Keratinocyte (primary cell): ENCODE results near the gene DTL. TPM values are rescaled to one million over a fixed set of nuclear protein-coding genes. Genes with fewer than 3 reads are reported as not detected.

Experiments
- DNase-seq: peaks from one replicate; pipeline ENCODE4 v3.0.0-alpha.2; 2011; ENCODE audit warnings: low read depth, missing footprints, low spot score
- FAIRE-seq: peaks from 2 replicates; lab custom pipeline; 2011; peaks lifted over from hg19 to GRCh38; lab: Jason Lieb, UNC
- H2AFZ ChIP-seq: 2 replicates; pipeline ENCODE4 v1.6.0; 2012; ENCODE audit warnings: low read length, control low read depth, inconsistent platforms; ENCODE audit not compliant: control insufficient read depth
- H3K27ac ChIP-seq: 2 replicates; pipeline ENCODE4 v1.5.1; 2011; ENCODE audit warnings: low read length; ENCODE audit not compliant: control insufficient read depth, insufficient read depth
- H3K27me3 ChIP-seq: 3 replicates; pipeline ENCODE4 v1.6.0; 2011; ENCODE audit warnings: low read length; ENCODE audit not compliant: control insufficient read depth, insufficient read depth; ENCODE audit errors: extremely low read depth
- H3K36me3 ChIP-seq, 2 experiments: 2 replicates in 1 of 2; 3 replicates in 1 of 2; pipeline ENCODE4 v1.5.1; 2011; ENCODE audit warnings: low read length in 2 of 2, mild to moderate bottlenecking in 1 of 2; ENCODE audit not compliant: control insufficient read depth in 2 of 2, insufficient read depth in 2 of 2; ENCODE audit errors: extremely low read depth in 1 of 2
- H3K4me1 ChIP-seq: 3 replicates; pipeline ENCODE4 v1.5.1; 2011; ENCODE audit warnings: low read length; ENCODE audit not compliant: control insufficient read depth, insufficient read depth; ENCODE audit errors: extremely low read depth
- H3K4me2 ChIP-seq: 3 replicates; pipeline ENCODE4 v1.6.0; 2011; ENCODE audit warnings: low read depth, low read length; ENCODE audit not compliant: control insufficient read depth, insufficient read depth; ENCODE audit errors: extremely low read depth
- H3K4me3 ChIP-seq, 3 experiments: fragments of 200-600 bp in 1 of 3; sonication (generic) in 1 of 3; 2 replicates in 2 of 3; 3 replicates in 1 of 3; pipeline ENCODE4 v1.5.1; 2011 to 2016; ENCODE audit warnings: low read length in 3 of 3, mild to moderate bottlenecking in 3 of 3, control low read depth in 2 of 3, inconsistent platforms in 1 of 3, low read depth in 1 of 3, mixed read lengths in 1 of 3, mixed run types in 1 of 3, moderate library complexity in 1 of 3; ENCODE audit not compliant: control insufficient read depth in 2 of 3, insufficient read depth in 2 of 3; ENCODE audit errors: extremely low read depth in 1 of 3
- H3K79me2 ChIP-seq: 2 replicates; pipeline ENCODE4 v1.6.0; 2012; ENCODE audit warnings: low read length; ENCODE audit not compliant: control insufficient read depth, insufficient read depth
- H3K9ac ChIP-seq: 3 replicates; pipeline ENCODE4 v1.6.0; 2011; ENCODE audit warnings: low read length; ENCODE audit not compliant: control insufficient read depth, insufficient read depth; ENCODE audit errors: extremely low read depth
- H3K9me1 ChIP-seq: 3 replicates; pipeline ENCODE4 v1.6.0; 2011; ENCODE audit warnings: low read length; ENCODE audit not compliant: control insufficient read depth, insufficient read depth; ENCODE audit errors: extremely low read depth
- H3K9me3 ChIP-seq: 2 replicates; pipeline ENCODE4 v1.5.1; 2012; ENCODE audit warnings: low read depth, low read length; ENCODE audit not compliant: control insufficient read depth
- H4K20me1 ChIP-seq: 3 replicates; pipeline ENCODE4 v1.6.0; 2011; ENCODE audit warnings: low read length; ENCODE audit not compliant: control insufficient read depth, insufficient read depth; ENCODE audit errors: extremely low read depth
- CTCF ChIP-seq, 3 experiments: IDR thresholded peaks in 1 of 3; conservative IDR thresholded peaks in 1 of 3; optimal IDR thresholded peaks in 1 of 3; 2 replicates in 2 of 3; 3 replicates in 1 of 3; pipeline versions ENCODE3 to v1.5.1; 2011; ENCODE audit warnings: low read length in 3 of 3, mild to moderate bottlenecking in 3 of 3, moderate library complexity in 2 of 3, control low read depth in 1 of 3, inconsistent platforms in 1 of 3; ENCODE audit not compliant: insufficient read depth in 2 of 3; ENCODE audit errors: extremely low read depth in 1 of 3
- EZH2 ChIP-seq: IDR thresholded peaks from one replicate; pipeline ENCODE4 v1.6.1; 2012; ENCODE audit warnings: inconsistent platforms, mild to moderate bottlenecking, low read length, moderate library complexity
- dilution Hi-C: fragments of 300-500 bp; cut with MboI; formaldehyde crosslinking; loops from one replicate; pipeline ENCODE4 v1.7.0; 2020; ENCODE audit warnings: low sequenced_read_pairs; ENCODE audit not compliant: extremely low pct_ligation_motif_present
- polyA plus RNA-seq, 5 experiments: library from polyadenylated mRNA; depleted of rRNA in 3 of 5; stranded (reverse) in 3 of 5; stranded (forward) in 1 of 5; unstranded in 1 of 5; fragments of >200 nt; gene quantifications; 1 replicate in 1 of 5; 2 replicates in 3 of 5; 3 replicates in 1 of 5; pipeline versions ENCODE4 v1.2.1 to v1.2.3, GENCODE V29; 2011 to 2012; ENCODE audit warnings: missing spikeins in 2 of 5, low read depth in 1 of 5, low replicate concordance in 1 of 5

The DTL gene
- polyA plus RNA-seq, 1 donor (not counting 4 experiments of a cell fraction or from before 2014, with no cell fraction given), result 9.3 TPM

- H2AFZ ChIP-seq, result no peak overlapping the region
- no peak overlapping the region for H3K9ac ChIP-seq
- DNase-seq, result no peak
- H3K27me3 ChIP-seq, result no peaks in the 10 kb centered on the region
- dilution Hi-C loops, result no loop called here
- peaks cover 0 to 5% of the 10 kb centered on the region in 2 experiments for H3K36me3 ChIP-seq
- H3K79me2 ChIP-seq, result peaks cover 70% of the 10 kb centered on the region
- TF ChIP-seq EZH2 (no peak), CTCF (optimal IDR thresholded peaks at IDR 0.05 in 1 of 3, IDR thresholded peaks at IDR 0.05 in 1 of 3, conservative IDR thresholded peaks at IDR 0.05 in 1 of 3; ENCODE audit: extremely low read depth in 1 of 3, insufficient read depth in 2 of 3, low read length in 3 of 3) (no peak)
- peaks cover 15% of the 10 kb centered on the region for H3K4me1 ChIP-seq
- H3K4me2 ChIP-seq, result no peak overlapping the region
- no peak overlapping the region for H3K4me3 ChIP-seq
- H3K27ac ChIP-seq, result no peak overlapping the region
- FAIRE-seq, result no peak
- H3K9me3 ChIP-seq, result no peaks in the 10 kb centered on the region
- H4K20me1 ChIP-seq, result no peaks in the 10 kb centered on the region
- H3K9me1 ChIP-seq, result no peaks in the 10 kb centered on the region
These were observed 4.1 kb downstream of the DTL start for GRCh38 chr1:212039622-212040021.

- no peaks in the 10 kb centered on the region for H3K9me3 ChIP-seq
- H3K27ac ChIP-seq, result no peak overlapping the region
- H3K4me1 ChIP-seq, result peaks cover 15% of the 10 kb centered on the region
- peaks cover 0 to 5% of the 10 kb centered on the region in 2 experiments for H3K36me3 ChIP-seq
- no peak overlapping the region for H2AFZ ChIP-seq
- H4K20me1 ChIP-seq, result no peaks in the 10 kb centered on the region
- H3K9me1 ChIP-seq, result no peaks in the 10 kb centered on the region
- H3K4me2 ChIP-seq, result no peak overlapping the region
- H3K79me2 ChIP-seq, result peaks cover 72% of the 10 kb centered on the region
- dilution Hi-C loops, result no loop called here
- no peak overlapping the region for H3K4me3 ChIP-seq
- FAIRE-seq, result peak; percentile 49
- H3K9ac ChIP-seq, result no peak overlapping the region
- no peak for DNase-seq
- H3K27me3 ChIP-seq, result no peaks in the 10 kb centered on the region
- TF ChIP-seq CTCF (optimal IDR thresholded peaks at IDR 0.05 in 1 of 3, IDR thresholded peaks at IDR 0.05 in 1 of 3, conservative IDR thresholded peaks at IDR 0.05 in 1 of 3; ENCODE audit: extremely low read depth in 1 of 3, insufficient read depth in 2 of 3, low read length in 3 of 3) (no peak), EZH2 (no peak)
These were observed 5.3 kb downstream of the DTL start for GRCh38 chr1:212040629-212041412.
